Thyroid gland (tissue), 4 donors: ENCODE results near the gene CYP26C1. TPM values are rescaled to one million over a fixed set of nuclear protein-coding genes. Genes with fewer than 3 reads are reported as not detected.

Experiments
- DNase-seq, 2 donors: peaks; one replicate each; pipeline ENCODE4 v3.0.0-alpha.2; 2019
- H3K27ac ChIP-seq, 3 donors: fragments of 200-600 bp; sonication (generic); 1 replicate in 2 of 3; 2 replicates in 1 of 3; pipeline ENCODE4 v1.5.1; 2016 to 2019; ENCODE audit warnings: mild to moderate bottlenecking in 1 of 3, moderate library complexity in 1 of 3
- H3K27me3 ChIP-seq: fragments of 200-600 bp; sonication (generic); one replicate; pipeline ENCODE4 v1.5.1; 2019
- H3K36me3 ChIP-seq, 2 donors: fragments of 200-600 bp; sonication (generic); one replicate each; pipeline ENCODE4 v1.5.1; 2016 to 2019
- H3K4me1 ChIP-seq, 2 donors: fragments of 200-600 bp; sonication (generic); one replicate each; pipeline ENCODE4 v1.5.1; 2017 to 2019
- H3K4me3 ChIP-seq, 3 donors: fragments of 200-600 bp; sonication (generic); replicated peaks in 1 of 3; 1 replicate in 2 of 3; 2 replicates in 1 of 3; pipeline ENCODE4 v1.5.1; 2016; ENCODE audit warnings: mild to moderate bottlenecking in 1 of 3
- H3K9me3 ChIP-seq: fragments of 200-600 bp; sonication (generic); one replicate; pipeline ENCODE4 v1.5.1; 2017
- POLR2A ChIP-seq, 2 donors: fragments of 450-650 bp; IDR thresholded peaks; one replicate each; pipeline ENCODE4 v1.6.1; 2017; ENCODE audit warnings: antibody characterized with exemption in 2 of 2, mild to moderate bottlenecking in 2 of 2, moderate library complexity in 1 of 2
- WGBS, 2 donors: methylation state at CpG; one replicate each; pipeline ENCODE4 v1.1.5; 2017; 5-methylcytosine and 5-hydroxymethylcytosine counted together
- intact Hi-C: fragments of 100-400 bp; cut with DNase I; formaldehyde crosslinking; loops from one replicate; pipeline ENCODE4 v1.15.1; 2023
- total RNA-seq, 4 donors: library from RNA; depleted of rRNA; stranded (reverse); fragments of >200 nt; gene quantifications; one replicate each; pipeline ENCODE4 v1.2.3, GENCODE V29; 2016
- TF ChIP-seq, protein P1 (sequence below), 6 experiments: fragments of 200-600 bp in 3 of 6; fragments of 450-650 bp in 3 of 6; sonication (generic) in 3 of 6; IDR thresholded peaks; one replicate each; pipeline ENCODE4 v1.5.1; 2016 to 2019; ENCODE audit warnings: antibody characterized with exemption in 6 of 6, mild to moderate bottlenecking in 2 of 6, inconsistent platforms in 1 of 6, moderate library complexity in 1 of 6

Gene CYP26C1
- total RNA-seq, 4 donors from 2014 or later, result 0.13 to 0.22 (median 0.20) TPM; not detected in 1

DNA sequence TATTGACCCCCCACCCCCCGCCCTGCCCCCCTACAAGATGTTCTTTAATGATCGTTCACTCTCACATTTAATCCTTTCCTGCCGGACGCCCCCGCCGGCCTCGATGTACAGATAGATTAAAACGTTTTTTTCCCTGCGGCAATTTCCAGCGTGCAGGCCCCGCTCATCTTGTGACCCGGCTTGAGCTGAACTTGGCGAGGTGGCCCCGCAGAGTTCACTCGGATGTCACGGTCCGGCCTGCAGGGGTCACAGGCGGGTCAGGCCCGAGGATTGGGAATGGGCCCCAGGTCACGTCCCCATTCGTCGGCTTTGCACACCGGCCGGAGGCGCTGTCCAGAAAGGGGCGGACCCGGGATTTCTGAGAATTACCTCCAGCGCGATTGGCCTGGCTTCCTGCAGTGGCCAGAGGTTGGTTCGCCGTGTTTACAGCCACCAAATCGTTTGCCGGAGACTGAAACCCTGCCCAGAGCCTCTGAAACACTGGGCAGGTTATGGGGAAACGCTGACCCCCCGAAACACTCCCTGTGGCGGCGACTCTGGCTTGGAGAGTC is 11.2 kb downstream of the CYP26C1 start:
- no peak for TF ChIP-seq POLR2A (IDR thresholded peaks at IDR 0.05)
- TF ChIP-seq, protein P1, sequence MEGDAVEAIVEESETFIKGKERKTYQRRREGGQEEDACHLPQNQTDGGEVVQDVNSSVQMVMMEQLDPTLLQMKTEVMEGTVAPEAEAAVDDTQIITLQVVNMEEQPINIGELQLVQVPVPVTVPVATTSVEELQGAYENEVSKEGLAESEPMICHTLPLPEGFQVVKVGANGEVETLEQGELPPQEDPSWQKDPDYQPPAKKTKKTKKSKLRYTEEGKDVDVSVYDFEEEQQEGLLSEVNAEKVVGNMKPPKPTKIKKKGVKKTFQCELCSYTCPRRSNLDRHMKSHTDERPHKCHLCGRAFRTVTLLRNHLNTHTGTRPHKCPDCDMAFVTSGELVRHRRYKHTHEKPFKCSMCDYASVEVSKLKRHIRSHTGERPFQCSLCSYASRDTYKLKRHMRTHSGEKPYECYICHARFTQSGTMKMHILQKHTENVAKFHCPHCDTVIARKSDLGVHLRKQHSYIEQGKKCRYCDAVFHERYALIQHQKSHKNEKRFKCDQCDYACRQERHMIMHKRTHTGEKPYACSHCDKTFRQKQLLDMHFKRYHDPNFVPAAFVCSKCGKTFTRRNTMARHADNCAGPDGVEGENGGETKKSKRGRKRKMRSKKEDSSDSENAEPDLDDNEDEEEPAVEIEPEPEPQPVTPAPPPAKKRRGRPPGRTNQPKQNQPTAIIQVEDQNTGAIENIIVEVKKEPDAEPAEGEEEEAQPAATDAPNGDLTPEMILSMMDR (IDR thresholded peaks at IDR 0.05), result no peak
- H3K27ac ChIP-seq, result no peak overlapping the region
- H3K27me3 ChIP-seq, result peaks cover 23% of the 10 kb centered on the region
- H3K36me3 ChIP-seq, result no peaks in the 10 kb centered on the region
- no peaks in the 10 kb centered on the region for H3K9me3 ChIP-seq
- peaks cover 26 to 33% of the 10 kb centered on the region in 2 donors for H3K4me1 ChIP-seq
- 4 to 12% methylated on average over 14 to 29 of the region's 37 CpGs for WGBS, 2 donors
- intact Hi-C loops, result loop anchor here (10.0 kb wide), 1 partner anchor 283 kb away; no protein-coding TSS in a partner anchor
- H3K4me3 ChIP-seq, result peak overlapping the region in 2 of 3 donors; percentile 28 to 30
- peak; percentile 34 to 39 for DNase-seq

DNA sequence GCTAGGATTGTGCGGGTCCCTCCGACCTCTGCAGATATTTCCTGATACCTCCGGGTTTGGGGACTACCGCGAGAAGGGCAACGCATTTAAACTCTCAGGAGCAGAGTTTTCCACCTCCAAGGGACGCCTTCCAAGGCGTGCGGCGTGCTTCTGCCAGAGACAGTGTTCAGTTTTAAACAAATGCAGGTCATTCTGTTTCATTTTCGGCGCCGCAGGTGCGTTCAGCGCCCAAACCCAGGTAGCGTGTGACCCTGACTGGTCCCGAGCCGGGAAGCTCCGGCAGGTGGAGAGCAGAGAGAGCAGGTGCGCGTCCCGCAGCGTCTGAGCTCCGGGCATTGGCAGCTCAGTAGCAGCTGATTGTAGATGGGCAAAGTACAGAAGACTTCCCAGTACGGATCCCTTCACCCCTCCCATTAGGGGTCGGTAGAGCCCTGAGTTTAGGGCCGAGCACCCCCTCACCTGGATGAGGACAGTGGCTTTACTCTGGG is 11.7 kb downstream of the CYP26C1 start:
- H3K36me3 ChIP-seq, result no peaks in the 10 kb centered on the region
- WGBS, 2 donors, result 1 to 3% methylated on average over 20 to 25 of the region's 27 CpGs
- H3K27me3 ChIP-seq, result peaks cover 23% of the 10 kb centered on the region
- DNase-seq, result peak in 1 of 2 donors; percentile 27
- H3K4me3 ChIP-seq, result peak overlapping the region in 2 of 3 donors; percentile 28 to 30
- H3K9me3 ChIP-seq, result no peaks in the 10 kb centered on the region
- H3K4me1 ChIP-seq, result peaks cover 26 to 33% of the 10 kb centered on the region in 2 donors
- TF ChIP-seq POLR2A (IDR thresholded peaks at IDR 0.05), result no peak
- TF ChIP-seq, protein P1 (IDR thresholded peaks at IDR 0.05), result no peak
- intact Hi-C loops, result loop anchor here (10.0 kb wide), 1 partner anchor 283 kb away; no protein-coding TSS in a partner anchor
- no peak overlapping the region for H3K27ac ChIP-seq

DNA sequence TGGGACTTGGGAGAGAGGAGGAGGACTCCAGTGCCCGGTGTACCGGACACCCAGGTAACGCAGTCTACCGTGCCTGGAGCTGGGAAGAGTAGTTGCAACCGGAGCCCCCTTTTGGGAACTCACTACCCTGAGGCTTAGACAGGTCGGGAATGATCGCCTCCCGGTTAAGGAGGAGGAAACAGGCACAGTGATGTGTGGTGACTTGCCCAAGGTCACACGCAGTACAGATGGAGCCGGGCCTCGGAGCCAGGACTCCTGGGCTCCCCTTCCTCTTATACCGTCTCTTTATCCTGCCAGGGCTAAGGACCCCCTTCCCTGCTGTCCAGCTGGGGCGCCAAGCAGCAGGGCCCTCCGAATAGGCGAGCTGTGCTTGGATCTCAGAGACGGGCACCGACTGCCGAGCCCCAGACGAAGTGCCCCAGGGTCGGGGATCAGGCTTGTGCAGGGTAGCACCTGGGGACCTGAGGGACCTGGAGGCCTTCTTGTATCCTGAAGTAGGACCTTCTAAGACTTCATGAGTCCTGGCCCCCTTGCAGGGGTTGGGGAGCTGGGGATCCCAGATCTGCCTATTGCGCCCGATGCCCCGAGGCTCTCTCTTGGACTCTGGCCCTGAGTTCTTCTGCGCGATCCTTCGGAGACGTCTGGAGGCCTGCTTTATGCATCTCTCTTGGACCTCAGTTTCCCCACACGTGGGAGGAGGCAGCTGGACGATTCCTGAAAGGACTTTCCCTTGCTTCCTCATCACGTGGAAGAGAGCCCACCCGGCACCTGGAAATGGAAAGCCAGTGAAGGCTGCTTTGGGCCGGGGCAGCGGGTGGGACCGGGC is 12.3 kb downstream of the CYP26C1 start:
- TF ChIP-seq, protein P1 (IDR thresholded peaks at IDR 0.05), result no peak
- TF ChIP-seq POLR2A (IDR thresholded peaks at IDR 0.05), result no peak
- Histone ChIP-seq H3K27ac (no peak overlapping the region), H3K27me3 (peaks cover 23% of the 10 kb centered on the region), H3K9me3 (no peaks in the 10 kb centered on the region), H3K36me3 (no peaks in the 10 kb centered on the region), H3K4me1 (peaks cover 26 to 33% of the 10 kb centered on the region in 2 donors), H3K4me3 (peak overlapping the region in 1 of 3 donors; percentile 28)
- 5 to 9% methylated on average over 13 to 24 of the region's 34 CpGs for WGBS, 2 donors
- intact Hi-C loops, result loop anchor here (10.0 kb wide), 1 partner anchor 282 kb away; no protein-coding TSS in a partner anchor
- no peak for DNase-seq

DNA sequence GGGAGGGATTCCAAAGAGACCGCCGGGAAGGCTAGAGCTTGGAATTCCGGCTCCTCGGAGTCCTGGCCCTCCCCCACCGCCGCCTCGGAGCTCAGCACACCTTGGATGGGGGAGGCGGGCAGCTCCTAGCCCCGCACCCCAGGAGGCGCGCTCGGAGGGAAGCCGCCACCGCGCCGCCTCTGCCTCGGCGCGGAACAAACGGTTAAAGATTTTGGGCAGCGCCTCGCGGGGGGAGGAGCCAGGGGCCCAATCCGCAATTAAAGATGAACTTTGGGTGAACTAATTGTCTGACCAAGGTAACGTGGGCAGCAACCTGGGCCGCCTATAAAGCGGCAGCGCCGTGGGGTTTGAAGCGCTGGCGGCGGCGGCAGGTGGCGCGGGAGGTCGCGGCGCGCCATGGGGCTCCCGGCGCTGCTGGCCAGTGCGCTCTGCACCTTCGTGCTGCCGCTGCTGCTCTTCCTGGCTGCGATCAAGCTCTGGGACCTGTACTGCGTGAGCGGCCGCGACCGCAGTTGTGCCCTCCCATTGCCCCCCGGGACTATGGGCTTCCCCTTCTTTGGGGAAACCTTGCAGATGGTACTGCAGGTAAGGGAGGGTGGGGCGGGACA is 13.0 kb downstream of the CYP26C1 start, which contains the start of gene CYP26A1:
Gene CYP26A1 (plus strand): TSS at position 355 of the 608 bp plus-strand sequence. CDS start 42 bp downstream, at position 397.
- WGBS, 2 donors, result 1 to 3% methylated on average over 15 to 30 of the region's 52 CpGs
- Histone ChIP-seq H3K4me1 (peaks cover 26 to 33% of the 10 kb centered on the region in 2 donors), H3K27me3 (peaks cover 23% of the 10 kb centered on the region), H3K9me3 (no peaks in the 10 kb centered on the region), H3K4me3 (peak within 1 kb of the TSS in 1 of 3 donors; percentile 13), H3K36me3 (no peaks in the 10 kb centered on the region), H3K27ac (no peak within 1 kb of the TSS)
- intact Hi-C loops, result loop anchor here (10.0 kb wide), 1 partner anchor 281 kb away; no protein-coding TSS in a partner anchor
- TF ChIP-seq, protein P1 (IDR thresholded peaks at IDR 0.05), result no peak
- TF ChIP-seq POLR2A (IDR thresholded peaks at IDR 0.05), result no peak
- DNase-seq, result no peak
